GM12878 (cell line): ENCODE data around the gene SLC2A5. TPM values are rescaled to one million over a fixed set of nuclear protein-coding genes. Genes with fewer than 3 reads are reported as not detected.

Experiments used
- CREB1 ChIP-seq: IDR thresholded peaks from 2 replicates; pipeline ENCODE4 v1.6.1; 2012; ENCODE audit warnings: low read depth, mild to moderate bottlenecking, inconsistent platforms
- DPF2 ChIP-seq: fragments of 450-650 bp; IDR thresholded peaks from 2 replicates; pipeline ENCODE4 v1.6.1; 2017; ENCODE audit warnings: mild to moderate bottlenecking
- JUNB ChIP-seq: IDR thresholded peaks from 2 replicates; pipeline ENCODE4 v1.6.1; 2016; ENCODE audit warnings: antibody characterized with exemption, mild to moderate bottlenecking
- PAX8 ChIP-seq: fragments of 450-650 bp; IDR thresholded peaks from 2 replicates; pipeline ENCODE4 v1.6.1; 2017; ENCODE audit warnings: mild to moderate bottlenecking, moderate library complexity
- REST ChIP-seq: IDR thresholded peaks from 2 replicates; pipeline ENCODE4 v1.6.1; 2012; ENCODE audit warnings: mild to moderate bottlenecking, low read depth, low read length
- SP1 ChIP-seq: IDR thresholded peaks from one replicate; pipeline ENCODE4 v1.6.1; 2011; ENCODE audit warnings: low read depth, low read length
- TCF3 ChIP-seq: IDR thresholded peaks from 2 replicates; pipeline ENCODE4 v1.6.1; 2012; ENCODE audit warnings: low read depth, mild to moderate bottlenecking, low read length, borderline replicate concordance; ENCODE audit not compliant: insufficient read depth
- polyA plus RNA-seq, 11 experiments: library from polyadenylated mRNA; depleted of rRNA in 4 of 11; unstranded in 6 of 11; stranded (reverse) in 5 of 11; fragments of >200 nt; fragmentation: Nextera tagmentation in 4 of 11; fragmentation: Illumina TruSeq in 1 of 11; extraction: Ambion mirVana in 4 of 11; extraction: Trizol in 1 of 11; gene quantifications; 1 replicate in 1 of 11; 2 replicates in 10 of 11; pipeline versions ENCODE4 v1.2.1 to v1.2.3, GENCODE V29; 2011 to 2016; ENCODE audit warnings: inconsistent platforms in 2 of 11, missing spikeins in 2 of 11, low read depth in 1 of 11
- total RNA-seq, 4 experiments: library from RNA; depleted of rRNA in 3 of 4; stranded (reverse); fragments of >200 nt in 3 of 4; fragmentation: Illumina TruSeq in 1 of 4; extraction: Trizol in 1 of 4; gene quantifications; 2 replicates each; pipeline versions ENCODE4 v1.2.1 to v1.2.3, GENCODE V29; 2013 to 2021
- TF ChIP-seq, protein P1 (sequence below): fragments of 450-650 bp; IDR thresholded peaks from 2 replicates; pipeline ENCODE4 v1.6.1; 2017; ENCODE audit warnings: mild to moderate bottlenecking, moderate library complexity

The SLC2A5 gene
- total and polyA plus RNA-seq, 10 of the 15 experiments (the other 5 are each of a cell fraction or from before 2014, with no cell fraction given): 4.5 to 76.6 (median 23.9) TPM

- TF ChIP-seq TCF3 (no peak), DPF2 (no peak), CREB1 (no peak), REST (no peak), SP1 (no peak), PAX8 (no peak), JUNB (no peak)
- TF ChIP-seq, protein P1, sequence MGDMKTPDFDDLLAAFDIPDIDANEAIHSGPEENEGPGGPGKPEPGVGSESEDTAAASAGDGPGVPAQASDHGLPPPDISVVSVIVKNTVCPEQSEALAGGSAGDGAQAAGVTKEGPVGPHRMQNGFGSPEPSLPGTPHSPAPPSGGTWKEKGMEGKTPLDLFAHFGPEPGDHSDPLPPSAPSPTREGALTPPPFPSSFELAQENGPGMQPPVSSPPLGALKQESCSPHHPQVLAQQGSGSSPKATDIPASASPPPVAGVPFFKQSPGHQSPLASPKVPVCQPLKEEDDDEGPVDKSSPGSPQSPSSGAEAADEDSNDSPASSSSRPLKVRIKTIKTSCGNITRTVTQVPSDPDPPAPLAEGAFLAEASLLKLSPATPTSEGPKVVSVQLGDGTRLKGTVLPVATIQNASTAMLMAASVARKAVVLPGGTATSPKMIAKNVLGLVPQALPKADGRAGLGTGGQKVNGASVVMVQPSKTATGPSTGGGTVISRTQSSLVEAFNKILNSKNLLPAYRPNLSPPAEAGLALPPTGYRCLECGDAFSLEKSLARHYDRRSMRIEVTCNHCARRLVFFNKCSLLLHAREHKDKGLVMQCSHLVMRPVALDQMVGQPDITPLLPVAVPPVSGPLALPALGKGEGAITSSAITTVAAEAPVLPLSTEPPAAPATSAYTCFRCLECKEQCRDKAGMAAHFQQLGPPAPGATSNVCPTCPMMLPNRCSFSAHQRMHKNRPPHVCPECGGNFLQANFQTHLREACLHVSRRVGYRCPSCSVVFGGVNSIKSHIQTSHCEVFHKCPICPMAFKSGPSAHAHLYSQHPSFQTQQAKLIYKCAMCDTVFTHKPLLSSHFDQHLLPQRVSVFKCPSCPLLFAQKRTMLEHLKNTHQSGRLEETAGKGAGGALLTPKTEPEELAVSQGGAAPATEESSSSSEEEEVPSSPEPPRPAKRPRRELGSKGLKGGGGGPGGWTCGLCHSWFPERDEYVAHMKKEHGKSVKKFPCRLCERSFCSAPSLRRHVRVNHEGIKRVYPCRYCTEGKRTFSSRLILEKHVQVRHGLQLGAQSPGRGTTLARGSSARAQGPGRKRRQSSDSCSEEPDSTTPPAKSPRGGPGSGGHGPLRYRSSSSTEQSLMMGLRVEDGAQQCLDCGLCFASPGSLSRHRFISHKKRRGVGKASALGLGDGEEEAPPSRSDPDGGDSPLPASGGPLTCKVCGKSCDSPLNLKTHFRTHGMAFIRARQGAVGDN: no peak
- TF ChIP-seq, all 136 proteins: peak for 0
These were observed 42.1 kb downstream of the SLC2A5 start (continued) for GRCh38 chr1:9027307-9027706.
